ENCODE results near the gene POLRMT. TPM values are rescaled to one million over a fixed set of nuclear protein-coding genes. Genes with fewer than 3 reads are reported as not detected.
"Not testable (repeated sequence)": the region's sequence is repeated elsewhere in the genome, so short reads cannot be mapped to it uniquely, and the experiment has no call there.

POLRMT gene
- polyA plus RNA-seq, 1 experiment: 15.5 TPM

GRCh38 chr19:585551-586110 lies 47.7 kb downstream of the POLRMT start:
- no peak overlapping the region for H3K27ac ChIP-seq (ENCODE audit: low read depth, low read length)
- no peak for DNase-seq (ENCODE audit: low read depth, low spot score)
- no peaks in the 10 kb centered on the region; the same call in 1 of the 2 replicates for H3K9me3 ChIP-seq (ENCODE audit: control insufficient read depth, insufficient read depth, low read length)
- no peak for TF ChIP-seq CTCF (IDR thresholded peaks at IDR 0.05; ENCODE audit: low read depth, low read length)
- peaks cover 4% of the 10 kb centered on the region for H3K27me3 ChIP-seq (ENCODE audit: control insufficient read depth, insufficient read depth, low read length)
- POLR2A ChIA-PET: no interaction called here
- no peak overlapping the region for H3K4me3 ChIP-seq (ENCODE audit: low read depth, low read length)
- CTCF ChIA-PET: interaction anchor here (0.6 to 2.1 kb wide), 3 partner anchors 47 to 187 kb away, joined by 4 read pairs; no protein-coding TSS in a partner anchor

- CTCF ChIA-PET: interaction anchor here (0.7 to 2.1 kb wide), 2 partner anchors 149 to 152 kb away, joined by 3 to 4 read pairs; no protein-coding TSS in a partner anchor
- H3K9me3 ChIP-seq (ENCODE audit: control insufficient read depth, insufficient read depth, low read length); H3K27me3 ChIP-seq (ENCODE audit: control insufficient read depth, insufficient read depth, low read length); H3K27ac ChIP-seq (ENCODE audit: low read depth, low read length); DNase-seq (ENCODE audit: low read depth, low spot score); H3K4me3 ChIP-seq (ENCODE audit: low read depth, low read length); POLR2A ChIA-PET: not testable (repeated sequence)
Observed at GRCh38 chr19:585146-585545, 48.2 kb downstream of the POLRMT start.

DNA sequence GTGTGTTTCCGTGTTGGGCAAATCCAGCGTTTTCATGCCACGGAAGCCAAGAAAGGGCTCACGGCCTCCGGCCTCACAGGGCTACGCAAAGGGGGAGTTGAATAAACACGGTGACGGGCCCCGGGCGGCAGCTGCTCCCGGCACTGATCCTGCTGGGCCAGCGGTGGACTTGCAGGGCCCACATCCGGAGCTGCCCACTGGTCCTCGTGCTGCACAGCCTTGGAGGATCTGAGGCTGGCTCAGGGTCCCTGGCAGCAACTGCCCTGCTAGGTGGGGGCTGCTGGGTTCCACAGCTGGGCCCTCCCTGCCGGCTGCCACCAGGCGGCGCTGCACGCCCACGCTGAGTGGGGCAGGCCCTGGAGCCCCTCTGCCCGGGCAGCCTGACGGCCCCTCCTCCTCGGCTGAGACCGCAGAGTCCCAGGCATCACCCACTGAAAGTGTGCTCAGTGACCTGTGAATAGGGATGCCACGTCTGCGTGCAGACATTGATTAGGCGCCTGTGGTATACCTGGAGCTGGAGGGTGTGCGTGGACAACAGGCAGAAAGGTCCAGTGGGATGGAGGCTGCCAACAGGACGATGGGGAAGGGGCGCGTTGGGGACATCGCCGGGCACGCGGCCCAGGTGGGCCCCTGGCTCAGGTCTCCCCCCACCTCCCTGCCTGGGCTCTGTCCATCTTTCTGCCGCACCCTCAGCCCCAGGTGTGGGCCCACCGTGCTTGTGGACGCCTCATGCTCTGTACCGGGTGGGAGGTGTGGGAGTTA lies 48.9 kb downstream of the POLRMT start:
- POLR2A ChIA-PET: interaction anchor here (2.6 kb wide), 1 partner anchor 12 kb away, joined by 13 read pairs; the partner anchor contains the start of gene BSG
- Histone ChIP-seq H3K27ac (ENCODE audit: low read depth, low read length) (no peak overlapping the region), H3K4me3 (ENCODE audit: low read depth, low read length) (no peak overlapping the region), H3K27me3 (ENCODE audit: control insufficient read depth, insufficient read depth, low read length) (peaks cover 4% of the 10 kb centered on the region), H3K9me3 (ENCODE audit: control insufficient read depth, insufficient read depth, low read length) (no peaks in the 10 kb centered on the region; the same call in 1 of the 2 replicates)
- CTCF ChIA-PET: interaction anchor here (0.7 to 2.1 kb wide), 2 partner anchors 150 to 153 kb away, joined by 3 to 4 read pairs; no protein-coding TSS in a partner anchor
- peak; percentile 88 for TF ChIP-seq CTCF (IDR thresholded peaks at IDR 0.05; ENCODE audit: low read depth, low read length)
- DNase-seq (ENCODE audit: low read depth, low spot score): no peak

DNA sequence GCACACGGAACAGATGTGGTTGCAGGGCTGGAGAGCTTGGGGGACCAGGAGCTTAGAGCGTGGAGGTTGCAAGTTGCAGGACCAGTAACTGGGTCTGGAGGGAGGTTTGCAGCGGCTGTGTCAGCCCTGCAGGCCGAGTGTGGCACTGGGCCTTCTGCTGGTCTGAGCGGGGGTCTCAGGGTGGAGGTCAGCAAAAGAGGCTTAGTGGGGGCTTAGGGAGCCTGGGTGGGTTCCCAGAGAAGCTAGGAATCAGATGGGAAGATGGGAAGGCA lies 49.4 kb downstream of the POLRMT start:
- TF ChIP-seq CTCF (IDR thresholded peaks at IDR 0.05; ENCODE audit: low read depth, low read length): no peak
- ChIA-PET POLR2A (interaction anchor here (2.6 kb wide), 1 partner anchor 12 kb away, joined by 13 read pairs; the partner anchor contains the start of gene BSG), CTCF (interaction anchor here (2.1 kb wide), 1 partner anchor 150 kb away, joined by 4 read pairs; no protein-coding TSS in a partner anchor)

GRCh38 chr19:583198-583967 lies 50.0 kb downstream of the POLRMT start:
- POLR2A ChIA-PET: interaction anchor here (0.7 to 2.6 kb wide), 2 partner anchors 11 to 53 kb away, joined by 3 to 13 read pairs; partner anchors contain the start of gene BSG
- Histone ChIP-seq H3K27me3 (ENCODE audit: control insufficient read depth, insufficient read depth, low read length) (no peaks in the 10 kb centered on the region), H3K9me3 (ENCODE audit: control insufficient read depth, insufficient read depth, low read length) (no peaks in the 10 kb centered on the region; the same call in 1 of the 2 replicates), H3K27ac (ENCODE audit: low read depth, low read length) (no peak overlapping the region), H3K4me3 (ENCODE audit: low read depth, low read length) (no peak overlapping the region)
- CTCF ChIA-PET: no interaction called here
- TF ChIP-seq CTCF (IDR thresholded peaks at IDR 0.05; ENCODE audit: low read depth, low read length): no peak
- DNase-seq (ENCODE audit: low read depth, low spot score): no peak

More for the DNA sequence above, 49.4 kb downstream of the POLRMT start:
- peaks cover under 1% of the 10 kb centered on the region for H3K27me3 ChIP-seq (ENCODE audit: control insufficient read depth, insufficient read depth, low read length)
- no peaks in the 10 kb centered on the region; the same call in 1 of the 2 replicates for H3K9me3 ChIP-seq (ENCODE audit: control insufficient read depth, insufficient read depth, low read length)
- H3K27ac ChIP-seq (ENCODE audit: low read depth, low read length): no peak overlapping the region
- no peak for DNase-seq (ENCODE audit: low read depth, low spot score)
- no peak overlapping the region for H3K4me3 ChIP-seq (ENCODE audit: low read depth, low read length)
